Keratinocyte (primary cell): ENCODE results near the gene PLPPR1. TPM values are rescaled to one million over a fixed set of nuclear protein-coding genes. Genes with fewer than 3 reads are reported as not detected.

ENCODE experiments used
- DNase-seq: peaks from one replicate; pipeline ENCODE4 v3.0.0-alpha.2; 2011; ENCODE audit warnings: low read depth, missing footprints, low spot score
- FAIRE-seq: peaks from 2 replicates; lab custom pipeline; 2011; peaks lifted over from hg19 to GRCh38; lab: Jason Lieb, UNC
- H2AFZ ChIP-seq: 2 replicates; pipeline ENCODE4 v1.6.0; 2012; ENCODE audit warnings: low read length, control low read depth, inconsistent platforms; ENCODE audit not compliant: control insufficient read depth
- H3K27ac ChIP-seq: 2 replicates; pipeline ENCODE4 v1.5.1; 2011; ENCODE audit warnings: low read length; ENCODE audit not compliant: control insufficient read depth, insufficient read depth
- H3K27me3 ChIP-seq: 3 replicates; pipeline ENCODE4 v1.6.0; 2011; ENCODE audit warnings: low read length; ENCODE audit not compliant: control insufficient read depth, insufficient read depth; ENCODE audit errors: extremely low read depth
- H3K36me3 ChIP-seq, 2 experiments: 2 replicates in 1 of 2; 3 replicates in 1 of 2; pipeline ENCODE4 v1.5.1; 2011; ENCODE audit warnings: low read length in 2 of 2, mild to moderate bottlenecking in 1 of 2; ENCODE audit not compliant: control insufficient read depth in 2 of 2, insufficient read depth in 2 of 2; ENCODE audit errors: extremely low read depth in 1 of 2
- H3K4me1 ChIP-seq: 3 replicates; pipeline ENCODE4 v1.5.1; 2011; ENCODE audit warnings: low read length; ENCODE audit not compliant: control insufficient read depth, insufficient read depth; ENCODE audit errors: extremely low read depth
- H3K4me2 ChIP-seq: 3 replicates; pipeline ENCODE4 v1.6.0; 2011; ENCODE audit warnings: low read depth, low read length; ENCODE audit not compliant: control insufficient read depth, insufficient read depth; ENCODE audit errors: extremely low read depth
- H3K4me3 ChIP-seq, 3 experiments: fragments of 200-600 bp in 1 of 3; sonication (generic) in 1 of 3; 2 replicates in 2 of 3; 3 replicates in 1 of 3; pipeline ENCODE4 v1.5.1; 2011 to 2016; ENCODE audit warnings: low read length in 3 of 3, mild to moderate bottlenecking in 3 of 3, control low read depth in 2 of 3, inconsistent platforms in 1 of 3, low read depth in 1 of 3, mixed read lengths in 1 of 3, mixed run types in 1 of 3, moderate library complexity in 1 of 3; ENCODE audit not compliant: control insufficient read depth in 2 of 3, insufficient read depth in 2 of 3; ENCODE audit errors: extremely low read depth in 1 of 3
- H3K79me2 ChIP-seq: 2 replicates; pipeline ENCODE4 v1.6.0; 2012; ENCODE audit warnings: low read length; ENCODE audit not compliant: control insufficient read depth, insufficient read depth
- H3K9ac ChIP-seq: 3 replicates; pipeline ENCODE4 v1.6.0; 2011; ENCODE audit warnings: low read length; ENCODE audit not compliant: control insufficient read depth, insufficient read depth; ENCODE audit errors: extremely low read depth
- H3K9me1 ChIP-seq: 3 replicates; pipeline ENCODE4 v1.6.0; 2011; ENCODE audit warnings: low read length; ENCODE audit not compliant: control insufficient read depth, insufficient read depth; ENCODE audit errors: extremely low read depth
- H3K9me3 ChIP-seq: 2 replicates; pipeline ENCODE4 v1.5.1; 2012; ENCODE audit warnings: low read depth, low read length; ENCODE audit not compliant: control insufficient read depth
- H4K20me1 ChIP-seq: 3 replicates; pipeline ENCODE4 v1.6.0; 2011; ENCODE audit warnings: low read length; ENCODE audit not compliant: control insufficient read depth, insufficient read depth; ENCODE audit errors: extremely low read depth
- EZH2 ChIP-seq: IDR thresholded peaks from one replicate; pipeline ENCODE4 v1.6.1; 2012; ENCODE audit warnings: inconsistent platforms, mild to moderate bottlenecking, low read length, moderate library complexity
- dilution Hi-C: fragments of 300-500 bp; cut with MboI; formaldehyde crosslinking; loops from one replicate; pipeline ENCODE4 v1.7.0; 2020; ENCODE audit warnings: low sequenced_read_pairs; ENCODE audit not compliant: extremely low pct_ligation_motif_present
- polyA plus RNA-seq, 5 experiments: library from polyadenylated mRNA; depleted of rRNA in 3 of 5; stranded (reverse) in 3 of 5; stranded (forward) in 1 of 5; unstranded in 1 of 5; fragments of >200 nt; gene quantifications; 1 replicate in 1 of 5; 2 replicates in 3 of 5; 3 replicates in 1 of 5; pipeline versions ENCODE4 v1.2.1 to v1.2.3, GENCODE V29; 2011 to 2012; ENCODE audit warnings: missing spikeins in 2 of 5, low read depth in 1 of 5, low replicate concordance in 1 of 5
- TF ChIP-seq, protein P1 (sequence below), 3 experiments: IDR thresholded peaks in 1 of 3; conservative IDR thresholded peaks in 1 of 3; optimal IDR thresholded peaks in 1 of 3; 2 replicates in 2 of 3; 3 replicates in 1 of 3; pipeline versions ENCODE3 to v1.5.1; 2011; ENCODE audit warnings: low read length in 3 of 3, mild to moderate bottlenecking in 3 of 3, moderate library complexity in 2 of 3, control low read depth in 1 of 3, inconsistent platforms in 1 of 3; ENCODE audit not compliant: insufficient read depth in 2 of 3; ENCODE audit errors: extremely low read depth in 1 of 3

PLPPR1 gene
- polyA plus RNA-seq, 1 donor (not counting 4 experiments of a cell fraction or from before 2014, with no cell fraction given): not detected

DNA sequence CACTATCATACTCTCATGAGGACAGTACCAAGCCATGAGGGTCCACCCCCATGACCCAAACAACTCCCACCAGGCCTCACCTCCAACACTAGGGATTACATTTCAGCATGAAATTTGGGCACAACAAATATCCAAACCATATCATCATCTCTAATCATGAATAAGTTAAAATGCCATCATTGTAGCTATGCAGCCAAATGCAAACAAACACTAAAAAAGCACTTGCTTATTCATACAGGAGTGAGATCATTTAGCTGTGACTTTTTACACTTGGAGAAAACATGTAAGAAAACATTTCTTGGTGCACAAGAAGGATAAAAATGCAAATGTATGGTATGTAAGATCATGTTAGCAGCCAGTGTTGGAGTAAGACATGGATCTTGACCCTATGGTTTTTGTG is 332.1 kb downstream of the PLPPR1 start:
- Histone ChIP-seq H3K9ac (no peak overlapping the region), H3K9me1 (no peaks in the 10 kb centered on the region), H3K27me3 (no peaks in the 10 kb centered on the region), H3K9me3 (no peaks in the 10 kb centered on the region), H2AFZ (no peak overlapping the region), H3K27ac (no peak overlapping the region), H3K4me1 (no peaks in the 10 kb centered on the region), H4K20me1 (no peaks in the 10 kb centered on the region), H3K4me3 (no peak overlapping the region), H3K36me3 (no peaks in the 10 kb centered on the region), H3K4me2 (no peak overlapping the region), H3K79me2 (no peaks in the 10 kb centered on the region)
- no peak for FAIRE-seq
- DNase-seq: no peak
- dilution Hi-C loops: no loop called here
- TF ChIP-seq, protein P1, sequence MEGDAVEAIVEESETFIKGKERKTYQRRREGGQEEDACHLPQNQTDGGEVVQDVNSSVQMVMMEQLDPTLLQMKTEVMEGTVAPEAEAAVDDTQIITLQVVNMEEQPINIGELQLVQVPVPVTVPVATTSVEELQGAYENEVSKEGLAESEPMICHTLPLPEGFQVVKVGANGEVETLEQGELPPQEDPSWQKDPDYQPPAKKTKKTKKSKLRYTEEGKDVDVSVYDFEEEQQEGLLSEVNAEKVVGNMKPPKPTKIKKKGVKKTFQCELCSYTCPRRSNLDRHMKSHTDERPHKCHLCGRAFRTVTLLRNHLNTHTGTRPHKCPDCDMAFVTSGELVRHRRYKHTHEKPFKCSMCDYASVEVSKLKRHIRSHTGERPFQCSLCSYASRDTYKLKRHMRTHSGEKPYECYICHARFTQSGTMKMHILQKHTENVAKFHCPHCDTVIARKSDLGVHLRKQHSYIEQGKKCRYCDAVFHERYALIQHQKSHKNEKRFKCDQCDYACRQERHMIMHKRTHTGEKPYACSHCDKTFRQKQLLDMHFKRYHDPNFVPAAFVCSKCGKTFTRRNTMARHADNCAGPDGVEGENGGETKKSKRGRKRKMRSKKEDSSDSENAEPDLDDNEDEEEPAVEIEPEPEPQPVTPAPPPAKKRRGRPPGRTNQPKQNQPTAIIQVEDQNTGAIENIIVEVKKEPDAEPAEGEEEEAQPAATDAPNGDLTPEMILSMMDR (optimal IDR thresholded peaks at IDR 0.05 in 1 of 3, IDR thresholded peaks at IDR 0.05 in 1 of 3, conservative IDR thresholded peaks at IDR 0.05 in 1 of 3; ENCODE audit: extremely low read depth in 1 of 3, insufficient read depth in 2 of 3, low read length in 3 of 3): no peak
- no peak for TF ChIP-seq EZH2

DNA sequence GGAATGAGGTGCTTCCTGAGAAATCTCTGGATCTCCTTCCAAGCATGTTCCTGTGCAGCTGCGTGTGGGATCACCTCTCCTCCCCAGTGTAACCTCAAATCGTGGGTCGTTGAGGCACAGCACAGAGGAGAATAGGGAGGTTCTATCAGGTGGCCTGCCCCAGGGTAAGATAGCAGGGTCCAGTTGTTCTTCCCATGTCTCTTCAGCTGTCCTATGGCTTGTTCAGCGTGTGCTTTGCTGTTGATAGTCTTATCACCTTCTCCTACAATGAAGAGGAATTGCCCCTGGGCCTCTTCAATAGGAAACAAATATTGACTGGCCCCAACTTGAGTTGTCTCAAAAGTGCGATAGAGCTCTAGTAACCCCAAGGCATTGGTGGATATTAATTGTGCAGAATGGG is 333.9 kb downstream of the PLPPR1 start:
- Histone ChIP-seq H3K36me3 (no peaks in the 10 kb centered on the region), H3K4me3 (no peak overlapping the region), H4K20me1 (no peaks in the 10 kb centered on the region), H3K27ac (no peak overlapping the region), H3K4me2 (no peak overlapping the region), H3K9me1 (no peaks in the 10 kb centered on the region), H3K27me3 (no peaks in the 10 kb centered on the region), H3K9me3 (no peaks in the 10 kb centered on the region), H2AFZ (no peak overlapping the region), H3K9ac (no peak overlapping the region), H3K4me1 (no peaks in the 10 kb centered on the region), H3K79me2 (no peaks in the 10 kb centered on the region)
- TF ChIP-seq EZH2: no peak
- TF ChIP-seq, protein P1 (optimal IDR thresholded peaks at IDR 0.05 in 1 of 3, IDR thresholded peaks at IDR 0.05 in 1 of 3, conservative IDR thresholded peaks at IDR 0.05 in 1 of 3; ENCODE audit: extremely low read depth in 1 of 3, insufficient read depth in 2 of 3, low read length in 3 of 3): no peak
- FAIRE-seq (no peak), DNase-seq (no peak)
- dilution Hi-C loops: no loop called here
